RWPE2 (cell line): ENCODE measurements around the gene UBE2E2.
A peak's percentile ranks its signal among the peaks of the same experiment; 100 is the strongest.

Experiments used
- ATAC-seq: fragments of 200-7000 bp; cut with Tn5 transposase; 3 replicates; pipeline ENCODE4 v1.9.1; 2021; ENCODE audit warnings: low read depth
- DNase-seq: peaks from one replicate; pipeline ENCODE4 v3.0.0-alpha.2; 2020; ENCODE audit warnings: low spot score
- H3K27ac ChIP-seq: fragments of 450-650 bp; 2 replicates; pipeline ENCODE4 v1.5.1; 2017; ENCODE audit warnings: mild to moderate bottlenecking; ENCODE audit not compliant: poor library complexity, severe bottlenecking
- H3K27me3 ChIP-seq: fragments of 250-450 bp; sonication (Bioruptor Pico); 2 replicates; pipeline ENCODE4 v1.5.1; 2021; ENCODE audit warnings: mild to moderate bottlenecking, moderate library complexity; ENCODE audit not compliant: insufficient read depth, poor library complexity, severe bottlenecking
- H3K36me3 ChIP-seq: fragments of 250-450 bp; sonication (Bioruptor Pico); 2 replicates; pipeline ENCODE4 v1.5.1; 2020; ENCODE audit warnings: low read depth, mild to moderate bottlenecking, moderate library complexity
- H3K4me1 ChIP-seq: fragments of 250-450 bp; sonication (Bioruptor Pico); 2 replicates; pipeline ENCODE4 v1.5.1; 2021; ENCODE audit warnings: mild to moderate bottlenecking, moderate library complexity; ENCODE audit not compliant: insufficient read depth, poor library complexity, severe bottlenecking
- H3K4me3 ChIP-seq: fragments of 250-450 bp; sonication (Bioruptor Pico); 2 replicates; pipeline ENCODE4 v1.5.1; 2021; ENCODE audit warnings: mild to moderate bottlenecking, moderate library complexity; ENCODE audit not compliant: severe bottlenecking
- H3K9me3 ChIP-seq: fragments of 250-450 bp; sonication (Bioruptor Pico); 2 replicates; pipeline ENCODE4 v1.5.1; 2021; ENCODE audit warnings: mild to moderate bottlenecking, moderate library complexity; ENCODE audit not compliant: severe bottlenecking
- TF ChIP-seq, protein P1 (sequence below): fragments of 450-650 bp; IDR thresholded peaks from one replicate; pipeline ENCODE4 v1.5.1; 2017; ENCODE audit warnings: mild to moderate bottlenecking, moderate library complexity; ENCODE audit not compliant: poor library complexity, severe bottlenecking

The UBE2E2 gene

DNA sequence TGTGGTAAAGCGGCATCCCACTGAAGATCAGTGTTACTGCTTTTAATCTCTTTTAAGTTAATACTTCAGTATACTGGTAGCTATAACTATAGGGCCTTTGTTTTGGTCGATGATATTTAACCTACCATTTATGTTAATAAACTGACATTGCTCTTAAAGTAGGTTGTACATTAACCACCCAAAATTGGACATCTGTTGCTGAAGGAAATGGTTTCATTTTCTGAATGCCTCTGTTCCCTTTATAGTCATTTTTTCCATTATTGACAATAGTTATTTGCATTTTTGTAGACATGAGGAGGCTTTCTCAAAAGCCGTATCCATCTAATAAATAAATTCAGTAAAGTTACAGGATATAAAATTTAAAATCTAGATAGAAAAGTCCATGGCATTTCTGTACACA lies 350.2 kb downstream of the UBE2E2 start:
- no peak overlapping the region for H3K27ac ChIP-seq
- ATAC-seq (no peak), DNase-seq (no peak)
- TF ChIP-seq, protein P1, sequence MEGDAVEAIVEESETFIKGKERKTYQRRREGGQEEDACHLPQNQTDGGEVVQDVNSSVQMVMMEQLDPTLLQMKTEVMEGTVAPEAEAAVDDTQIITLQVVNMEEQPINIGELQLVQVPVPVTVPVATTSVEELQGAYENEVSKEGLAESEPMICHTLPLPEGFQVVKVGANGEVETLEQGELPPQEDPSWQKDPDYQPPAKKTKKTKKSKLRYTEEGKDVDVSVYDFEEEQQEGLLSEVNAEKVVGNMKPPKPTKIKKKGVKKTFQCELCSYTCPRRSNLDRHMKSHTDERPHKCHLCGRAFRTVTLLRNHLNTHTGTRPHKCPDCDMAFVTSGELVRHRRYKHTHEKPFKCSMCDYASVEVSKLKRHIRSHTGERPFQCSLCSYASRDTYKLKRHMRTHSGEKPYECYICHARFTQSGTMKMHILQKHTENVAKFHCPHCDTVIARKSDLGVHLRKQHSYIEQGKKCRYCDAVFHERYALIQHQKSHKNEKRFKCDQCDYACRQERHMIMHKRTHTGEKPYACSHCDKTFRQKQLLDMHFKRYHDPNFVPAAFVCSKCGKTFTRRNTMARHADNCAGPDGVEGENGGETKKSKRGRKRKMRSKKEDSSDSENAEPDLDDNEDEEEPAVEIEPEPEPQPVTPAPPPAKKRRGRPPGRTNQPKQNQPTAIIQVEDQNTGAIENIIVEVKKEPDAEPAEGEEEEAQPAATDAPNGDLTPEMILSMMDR: no peak
- no peaks in the 10 kb centered on the region for H3K9me3 ChIP-seq
- H3K27me3 ChIP-seq: no peaks in the 10 kb centered on the region
- no peak overlapping the region for H3K4me3 ChIP-seq
- H3K36me3 ChIP-seq: no peaks in the 10 kb centered on the region
- peaks cover 15% of the 10 kb centered on the region for H3K4me1 ChIP-seq

DNA sequence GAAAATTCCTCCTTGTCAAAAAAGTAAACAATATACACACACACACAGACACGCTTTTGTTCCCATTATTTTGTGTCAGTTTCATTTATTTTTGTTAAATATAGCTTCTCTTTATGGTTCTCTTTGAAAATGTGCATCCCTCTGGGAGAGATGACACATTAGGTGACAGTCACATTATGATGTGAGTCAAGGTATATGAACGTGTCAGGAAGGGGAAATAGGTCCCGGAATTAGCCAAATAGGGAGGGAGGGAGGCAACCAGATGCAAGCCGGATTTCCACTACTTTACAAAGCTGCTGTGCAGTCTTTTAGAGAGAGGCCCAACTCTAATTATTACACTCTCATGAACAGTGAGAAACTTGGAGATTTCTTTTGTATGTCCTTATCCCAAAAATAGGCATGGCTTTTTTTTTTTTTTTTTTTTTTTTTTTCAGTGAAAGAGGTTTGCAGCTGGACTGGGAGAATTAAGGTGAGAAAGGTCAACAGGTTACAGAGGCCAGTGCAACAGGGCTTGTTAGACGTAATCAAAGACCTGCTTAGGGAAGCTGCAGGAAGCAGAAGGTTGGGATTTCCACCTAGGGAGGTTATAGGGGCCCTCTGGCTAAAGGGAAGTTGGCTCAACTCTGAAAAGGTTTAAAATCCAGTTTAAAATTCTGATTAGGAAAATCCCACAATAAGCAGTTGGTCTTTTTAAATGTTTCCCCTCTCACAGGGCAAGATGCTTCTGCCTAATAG lies 362.1 kb downstream of the UBE2E2 start:
- Histone ChIP-seq H3K4me1 (peaks cover 8% of the 10 kb centered on the region), H3K4me3 (no peak overlapping the region), H3K27ac (no peak overlapping the region), H3K9me3 (no peaks in the 10 kb centered on the region), H3K36me3 (no peaks in the 10 kb centered on the region), H3K27me3 (no peaks in the 10 kb centered on the region)
- DNase-seq (no peak), ATAC-seq (no peak)
- TF ChIP-seq, protein P1: no peak

DNA sequence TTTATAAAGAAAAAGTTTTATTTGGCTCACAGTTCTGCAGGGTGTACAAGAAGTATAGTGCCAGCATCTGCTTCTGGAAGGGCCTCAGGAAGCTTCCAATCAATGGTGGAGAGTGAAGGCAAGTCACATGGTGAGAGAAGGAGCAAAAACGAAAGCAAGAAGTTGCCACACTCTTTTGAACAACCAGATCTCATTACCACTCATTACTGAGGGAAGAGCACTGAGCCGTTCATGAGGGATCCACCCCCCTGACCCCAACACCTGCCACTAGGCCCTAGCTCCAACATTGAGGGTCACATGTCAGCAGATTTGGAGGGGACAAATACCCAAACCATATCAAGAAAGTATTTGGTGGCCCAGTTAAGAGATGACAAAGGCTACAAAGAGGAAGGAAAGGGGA lies 363.4 kb downstream of the UBE2E2 start:
- peaks cover 8% of the 10 kb centered on the region for H3K4me1 ChIP-seq
- H3K4me3 ChIP-seq: no peak overlapping the region
- no peak overlapping the region for H3K27ac ChIP-seq
- H3K27me3 ChIP-seq: no peaks in the 10 kb centered on the region
- DNase-seq (no peak), ATAC-seq (no peak)
- H3K36me3 ChIP-seq: no peaks in the 10 kb centered on the region
- H3K9me3 ChIP-seq: no peaks in the 10 kb centered on the region
- TF ChIP-seq, protein P1: no peak

DNA sequence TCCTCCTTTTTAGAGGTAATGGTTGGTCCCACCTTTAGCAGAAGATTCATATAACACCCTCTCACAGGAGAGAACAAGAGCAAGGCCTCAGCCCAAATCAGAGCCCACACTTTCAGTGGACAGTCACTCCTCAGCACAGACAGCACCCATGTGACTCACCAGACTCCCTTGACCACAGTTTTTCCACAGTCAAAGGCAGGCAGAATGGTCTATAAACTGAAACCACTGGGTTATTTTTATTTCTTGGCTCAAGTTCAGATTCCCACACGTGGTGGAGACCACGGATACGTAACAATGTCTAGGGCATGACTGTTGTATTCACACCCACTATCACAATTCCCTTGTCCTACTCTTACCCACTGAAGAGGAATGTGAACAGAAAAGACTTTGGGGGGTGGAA lies 364.8 kb downstream of the UBE2E2 start:
- TF ChIP-seq, protein P1: no peak
- ATAC-seq: peak; percentile 99
- no peaks in the 10 kb centered on the region for H3K9me3 ChIP-seq
- no peaks in the 10 kb centered on the region for H3K36me3 ChIP-seq
- H3K27me3 ChIP-seq: no peaks in the 10 kb centered on the region
- no peak overlapping the region for H3K27ac ChIP-seq
- peaks cover 8% of the 10 kb centered on the region for H3K4me1 ChIP-seq
- DNase-seq: peak; percentile 58
- no peak overlapping the region for H3K4me3 ChIP-seq

DNA sequence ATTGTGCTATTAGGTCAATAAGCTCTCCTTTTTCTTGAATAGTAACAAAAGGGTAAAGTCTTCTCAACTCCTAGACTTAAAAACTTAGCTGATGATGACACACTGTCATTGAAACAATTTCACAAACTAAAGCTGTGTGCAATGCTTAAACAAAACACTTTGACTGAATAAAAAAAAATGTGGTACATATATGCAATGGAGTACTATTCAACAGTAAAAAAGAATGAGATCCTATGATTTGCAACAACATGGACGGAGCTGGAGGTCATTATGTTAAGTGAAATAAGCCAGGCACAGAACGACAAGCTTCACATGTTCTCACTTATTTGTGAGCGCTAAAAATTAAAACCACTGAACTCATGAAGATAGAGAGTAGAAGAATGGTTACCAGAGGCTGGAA lies 370.7 kb downstream of the UBE2E2 start:
- Histone ChIP-seq H3K27me3 (no peaks in the 10 kb centered on the region), H3K4me1 (peaks cover 16% of the 10 kb centered on the region), H3K9me3 (no peaks in the 10 kb centered on the region), H3K4me3 (no peak overlapping the region), H3K36me3 (no peaks in the 10 kb centered on the region), H3K27ac (no peak overlapping the region)
- TF ChIP-seq, protein P1: no peak
- DNase-seq: no peak
- no peak for ATAC-seq
